T1000 (cell line): Measurements from ENCODE around the gene PTPRH.
A peak's percentile ranks its signal among the peaks of the same experiment; 100 is the strongest.

ENCODE experiments used
- DNase-seq: peaks from one replicate; lab custom pipeline; 2025; ENCODE audit warnings: mixed read lengths; lab: John Stamatoyannopoulos, UW

The PTPRH gene

GRCh38 chr19:55208880-55209692, at the start of gene PTPRH:
PTPRH (minus strand) TSS chr19:55209501; CDS start chr19:55209433, 68 bp downstream.
- DNase-seq = peak; percentile 50

DNA sequence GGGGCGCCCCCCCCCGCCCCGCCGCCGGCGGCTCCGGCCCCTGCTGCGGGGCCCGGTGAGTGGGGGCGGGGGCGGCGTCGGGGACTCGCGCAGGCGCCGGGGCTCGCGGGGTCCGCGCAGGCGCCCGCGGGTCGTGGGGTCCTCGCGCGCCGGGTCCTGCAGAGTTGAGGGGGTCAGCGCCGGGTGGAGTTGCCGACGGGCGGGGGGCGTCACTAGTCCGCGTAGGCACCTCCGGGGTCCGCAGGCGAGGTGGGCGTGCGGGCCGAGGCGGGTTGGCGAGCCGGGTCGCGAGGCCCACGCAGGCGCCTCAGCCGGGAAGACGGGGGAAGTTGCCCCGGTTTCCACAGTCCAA, 49.2 kb upstream of the PTPRH start:
- no peak for DNase-seq

DNA sequence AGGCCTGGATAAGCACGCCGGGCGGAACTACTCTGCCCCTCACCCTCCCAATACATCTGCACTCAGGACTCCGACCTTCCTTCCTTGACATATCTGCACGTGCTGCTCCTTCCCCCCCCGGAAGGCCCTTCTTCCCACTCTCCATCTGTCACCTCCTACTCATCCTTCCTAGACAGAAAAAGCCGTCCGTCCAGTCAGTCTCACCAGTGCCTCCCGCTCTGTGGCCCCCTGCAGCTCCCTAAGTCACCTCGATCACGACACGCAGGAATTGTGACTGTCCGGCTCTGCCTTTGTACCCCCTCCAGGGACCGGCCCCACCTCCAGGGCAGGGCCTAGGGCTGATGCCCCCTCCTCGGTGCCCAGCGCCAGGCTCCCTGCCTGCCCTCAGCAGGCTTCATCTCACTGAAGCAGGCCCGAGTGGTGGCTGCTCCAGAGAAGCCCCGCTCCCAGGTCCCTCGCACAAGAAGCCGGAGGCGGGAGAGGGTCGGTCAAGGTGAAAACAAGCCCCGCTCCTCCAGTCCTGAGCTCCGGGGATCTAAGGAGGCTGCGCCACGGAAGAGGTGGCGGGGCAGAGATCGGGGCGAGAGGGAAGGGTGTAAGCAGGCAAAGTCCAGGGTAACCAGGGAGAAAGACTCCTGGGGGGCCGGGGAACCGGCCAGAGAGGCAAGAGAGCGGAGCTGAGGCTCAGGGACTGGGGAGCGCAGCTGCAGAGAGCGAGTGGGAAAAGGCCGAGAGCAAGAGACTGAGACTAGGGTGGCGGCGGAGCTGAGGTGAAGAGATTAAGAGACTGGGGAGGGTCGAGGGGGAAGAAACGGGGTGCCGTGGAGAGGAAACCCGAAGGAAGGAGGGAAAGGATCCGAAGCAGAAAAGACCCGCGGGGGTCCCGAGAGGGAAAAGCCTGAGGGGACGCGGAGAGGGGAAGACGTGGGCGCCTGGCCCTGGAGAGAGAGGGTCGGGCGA, 48.4 kb upstream of the PTPRH start:
- no peak for DNase-seq

GRCh38 chr19:55256562-55257460, 47.5 kb upstream of the PTPRH start:
- no peak for DNase-seq

GRCh38 chr19:55255618-55256423, 46.5 kb upstream of the PTPRH start:
- no peak for DNase-seq

- DNase-seq = no peak
Observed at GRCh38 chr19:55254625-55254977, 45.3 kb upstream of the PTPRH start.

GRCh38 chr19:55253842-55254624, 44.7 kb upstream of the PTPRH start:
- no peak for DNase-seq

- no peak for DNase-seq
Observed at GRCh38 chr19:55252760-55253663, 43.7 kb upstream of the PTPRH start.

DNA sequence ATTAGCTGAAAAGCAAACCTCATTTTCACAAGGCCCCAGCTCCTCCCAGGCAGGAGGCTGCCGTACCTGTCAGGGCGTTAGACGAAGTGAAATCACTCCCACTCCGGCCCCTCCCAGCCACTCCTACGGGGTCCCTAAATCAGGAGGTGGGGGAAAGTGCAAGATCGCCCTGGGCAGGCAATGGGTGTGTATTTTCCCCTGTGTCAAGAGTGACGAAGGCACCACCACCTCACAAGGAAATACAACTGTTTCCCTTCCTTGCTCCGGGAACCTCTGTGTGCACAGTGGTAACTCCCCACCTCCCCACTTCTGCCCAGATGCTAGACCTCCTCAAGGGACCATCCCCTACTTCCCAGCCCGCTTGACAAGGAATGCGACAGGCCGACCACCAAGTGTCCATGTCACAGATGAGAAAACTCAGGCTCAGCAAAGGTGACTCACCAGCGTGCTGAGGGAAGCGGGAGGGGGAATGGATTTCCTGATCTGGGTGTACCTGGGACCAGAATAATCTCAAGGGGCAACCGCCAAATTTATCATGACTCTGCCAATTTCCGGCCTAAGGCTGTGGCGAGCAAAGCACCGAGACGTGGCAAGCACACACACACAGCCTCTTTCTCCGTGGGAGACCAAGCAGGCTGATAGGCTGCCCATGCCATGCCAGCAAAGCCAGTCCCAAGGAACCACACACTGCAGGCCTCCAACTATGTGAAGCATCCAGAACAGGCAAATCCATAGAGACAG, 42.2 kb upstream of the PTPRH start:
- DNase-seq = no peak

GRCh38 chr19:55250262-55251036, 41.1 kb upstream of the PTPRH start:
- no peak for DNase-seq

- no peak for DNase-seq
Observed at GRCh38 chr19:55249841-55250240, 40.5 kb upstream of the PTPRH start.

GRCh38 chr19:55248704-55249103, 39.4 kb upstream of the PTPRH start:
- no peak for DNase-seq

GRCh38 chr19:55248166-55248675, 38.9 kb upstream of the PTPRH start:
- no peak for DNase-seq

DNA sequence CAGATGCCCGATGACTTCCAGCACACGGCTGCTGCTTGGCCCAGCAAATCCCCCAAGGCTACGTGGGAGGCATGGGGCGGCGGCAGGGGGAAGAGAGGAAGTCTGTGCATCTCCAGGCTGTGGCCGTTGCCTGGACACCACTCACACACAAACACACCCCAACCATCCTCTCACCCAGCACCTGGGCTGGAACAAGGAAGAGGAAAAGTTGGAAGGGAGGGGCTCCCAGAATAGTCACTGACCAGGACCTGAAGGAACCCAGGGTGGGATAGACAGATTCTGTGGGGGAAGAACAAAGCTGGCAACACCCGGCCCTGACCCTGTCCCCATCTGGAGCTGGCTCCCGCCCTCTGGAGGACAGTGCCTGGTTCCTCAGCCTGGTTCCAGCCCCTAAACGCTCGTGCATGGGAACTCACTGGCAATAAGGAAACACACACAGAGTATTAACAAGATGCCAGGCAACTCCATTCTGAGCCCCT, 38.4 kb upstream of the PTPRH start:
- DNase-seq = no peak

- DNase-seq = no peak
Observed at GRCh38 chr19:55246462-55247451, 37.5 kb upstream of the PTPRH start.

DNA sequence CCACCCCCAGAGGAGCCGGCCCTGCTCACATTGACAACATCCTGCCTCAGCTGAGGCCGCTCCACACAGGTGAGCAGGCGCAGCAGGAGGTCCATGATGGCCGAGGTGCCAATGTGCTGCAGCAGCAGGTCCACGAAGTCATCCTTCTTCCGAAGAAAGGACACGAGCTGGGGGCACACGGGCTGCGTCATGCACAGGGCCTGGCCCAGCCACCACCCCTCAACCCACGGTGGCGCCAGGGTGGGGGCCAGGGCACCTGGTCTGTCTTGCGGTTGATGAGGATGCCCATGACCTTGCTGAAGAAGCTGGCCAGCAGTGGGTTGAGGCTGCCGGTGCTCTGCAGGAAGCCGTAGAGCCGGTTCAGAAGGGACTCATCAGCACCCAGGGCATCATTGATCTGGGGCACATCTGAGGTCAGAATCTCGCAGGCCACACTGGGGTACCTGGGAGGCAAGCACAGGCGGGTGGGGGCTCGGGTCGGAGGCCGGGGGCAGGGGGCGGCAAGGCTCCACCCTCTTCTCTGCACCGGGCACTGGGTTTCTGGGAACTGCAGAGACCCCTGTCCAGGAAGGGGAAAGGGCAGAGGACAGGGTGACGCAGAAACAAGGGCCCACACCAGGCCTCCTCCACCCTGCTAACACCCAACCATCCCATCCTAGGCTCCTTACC, 36.1 kb upstream of the PTPRH start:
- no peak for DNase-seq
